Measurements from ENCODE around the gene FIGNL2. TPM values are rescaled to one million over a fixed set of nuclear protein-coding genes. Genes with fewer than 3 reads are reported as not detected.

The FIGNL2 gene
- 0.07 TPM in 1 of 2 replicates, not detected in the other for total RNA-seq (2011; cell fraction: chromatin; rRNA removed; ENCODE audit: low replicate concordance)
- 0.17 TPM in 1 of 2 replicates, not detected in the other for total RNA-seq (2011; cell fraction: nucleolus; rRNA removed)
- total RNA-seq (2011; cell fraction: nucleoplasm; rRNA removed): not detected in 2 replicates
- total RNA-seq (2014; rRNA removed): not detected in 2 replicates
- not detected in 2 replicates for total RNA-seq (2014; rRNA removed; fragmentation: Illumina TruSeq; extraction: Trizol)
- total RNA-seq (2015; rRNA removed; fragmentation: Illumina TruSeq; extraction: Trizol): not detected in 2 replicates
- not detected in 2 replicates for total RNA-seq (2021)
- 0.01 TPM in 1 of 2 replicates, not detected in the other for polyA plus RNA-seq (2011; rRNA removed)
- polyA plus RNA-seq (2011; cell fraction: cytosol; rRNA removed): 0.01 TPM in 1 of 2 replicates, not detected in the other
- polyA plus RNA-seq (2011; cell fraction: nucleus; rRNA removed): 0.04 TPM in 1 of 2 replicates, not detected in the other
- polyA plus RNA-seq (2012): not detected in 2 replicates
- polyA plus RNA-seq (2014; fragmentation: Illumina TruSeq; extraction: Trizol): not detected in 2 replicates
- polyA plus RNA-seq (2014; fragmentation: Nextera tagmentation; extraction: Ambion mirVana): not detected
- not detected in 2 replicates for polyA plus RNA-seq (2014; rRNA removed)
- not detected in 2 replicates for polyA minus RNA-seq (2011; rRNA and poly(A)+ RNA removed)
- not detected in 2 replicates for polyA minus RNA-seq (2011; cell fraction: cytosol; rRNA and poly(A)+ RNA removed)
- polyA minus RNA-seq (2011; cell fraction: nucleus; rRNA and poly(A)+ RNA removed): not detected in 2 replicates
- Bru-seq, nascent RNA: percentile 4 among the genes with signal in this experiment
- BruChase-seq, experiment 1, labeled RNA remaining after a 2-hour chase: percentile 3 among the genes with signal in this experiment
- BruChase-seq, experiment 2, labeled RNA remaining after a 6-hour chase: percentile 10 among the genes with signal in this experiment
- long read RNA-seq, experiment 1: 0 reads
- long read RNA-seq, experiment 2: 0 reads
- long read RNA-seq, experiment 3: 0 reads

GRCh38 chr12:51848326-51848727 is at the start of gene FIGNL2:
Gene FIGNL2 (minus strand): TSS chr12:51848718. CDS start chr12:51822413, 26,305 bp downstream.
- H3K27me3 ChIP-seq (ENCODE audit: control insufficient read depth in 2 of 2, insufficient read depth in 2 of 2, low read length in 2 of 2): peaks cover 30 to 63% of the 10 kb centered on the region in 2 experiments; a peak in 4 of 5 replicates
- FAIRE-seq: no peak
- in situ Hi-C loops (cut with MboI): no loop called here

More at GRCh38 chr12:51848326-51848727, at the start of gene FIGNL2:
- Histone ChIP-seq H3K27ac (ENCODE audit: extremely low read depth, low read depth, low read length) (no peak within 1 kb of the TSS), H3K9ac (ENCODE audit: insufficient read depth in 1 of 2, low read depth in 2 of 2, low read length in 2 of 2) (no peak within 1 kb of the TSS; a peak in 1 of 4 replicates), H3K9me3 (replicated peaks; ENCODE audit: control insufficient read depth, insufficient read depth, low read depth, low read length) (no peaks in the 10 kb centered on the region), H3K36me3 (ENCODE audit: control insufficient read depth, insufficient read depth, low read length) (no peaks in the 10 kb centered on the region), H3K9me1 (ENCODE audit: control insufficient read depth, insufficient read depth, low read length) (no peaks in the 10 kb centered on the region), H3K4me2 (ENCODE audit: insufficient read depth, low read length) (no peak within 1 kb of the TSS), H3K4me1 (replicated peaks in 1 of 2; ENCODE audit: control insufficient read depth in 2 of 2, insufficient read depth in 2 of 2, low read length in 2 of 2) (peaks cover 0 to 21% of the 10 kb centered on the region in 2 experiments; a peak in 3 of 5 replicates), H3K79me2 (ENCODE audit: control insufficient read depth, insufficient read depth, low read length) (no peaks in the 10 kb centered on the region), H2AFZ (ENCODE audit: low read depth, low read length) (no peak within 1 kb of the TSS), H3K4me3 (no peak within 1 kb of the TSS), H4K20me1 (replicated peaks; ENCODE audit: control insufficient read depth, insufficient read depth, low read length) (peaks cover 14% of the 10 kb centered on the region; the same call in 1 of the 2 replicates)
- no TSS peak for BruUV-seq (replicated peaks)
- DNase-seq (ENCODE audit: extremely low read depth in 1 of 4, low spot score in 3 of 4) (no peak), ATAC-seq (no peak)
- TF ChIP-seq HMBOX1 (IDR thresholded peaks at IDR 0.05) (no peak), TFE3 (CRISPR knock-in tag; IDR thresholded peaks at IDR 0.05) (no peak), HBP1 (CRISPR knock-in tag; IDR thresholded peaks at IDR 0.05) (no peak), SRSF7 (optimal IDR thresholded peaks at IDR 0.05; ENCODE audit: low read depth, low read length) (no peak), PTBP1 (IDR thresholded peaks at IDR 0.05; ENCODE audit: low read depth, low read length) (no peak), EHMT2 (IDR thresholded peaks at IDR 0.05) (no peak), ZNF436 (CRISPR knock-in tag; IDR thresholded peaks at IDR 0.05) (no peak)
- ChIA-PET CTCF (ENCODE audit: low intra/inter-chr PET ratio) (no interaction called here), POLR2A (no interaction called here)
- no CpG with 5 or more reads among the region's 51 CpGs for WGBS (ENCODE audit: insufficient coverage, low coverage, missing lambda C conversion rate)
- intact Hi-C loops (cut with micrococcal nuclease): no loop called here

Measured in K562 (cell line).